PFSK-1 (cell line): ENCODE data around the gene C16orf92.

Experiments used
- FOXP2 ChIP-seq: optimal IDR thresholded peaks from 2 replicates; pipeline ENCODE3; 2011; ENCODE audit warnings: borderline replicate concordance, control low read depth, inconsistent platforms; ENCODE audit not compliant: insufficient read depth; ENCODE audit errors: extremely low read length, extremely low read depth
- POLR2AphosphoS5 ChIP-seq: IDR thresholded peaks from 2 replicates; pipeline ENCODE4 v1.6.1; 2012; ENCODE audit warnings: low read depth, mild to moderate bottlenecking, control low read depth, low read length, moderate library complexity
- SIN3A ChIP-seq: IDR thresholded peaks from 2 replicates; pipeline ENCODE4 v1.6.1; 2012; ENCODE audit warnings: mild to moderate bottlenecking, low read length, moderate library complexity, borderline replicate concordance; ENCODE audit not compliant: insufficient read depth
- TAF1 ChIP-seq: IDR thresholded peaks from 2 replicates; pipeline ENCODE4 v1.6.1; 2012; ENCODE audit warnings: low read length, control low read depth, borderline replicate concordance; ENCODE audit not compliant: insufficient read depth
- TF ChIP-seq, protein P1 (sequence below), 2 experiments: IDR thresholded peaks; 2 replicates each; pipeline versions ENCODE4 v1.6.1 to v1.8.0; 2011 to 2012; ENCODE audit warnings: low read depth in 2 of 2, low read length in 2 of 2, control low read depth in 1 of 2, inconsistent platforms in 1 of 2, mild to moderate bottlenecking in 1 of 2, moderate library complexity in 1 of 2; ENCODE audit not compliant: insufficient read depth in 1 of 2

GRCh38 chr16:30025574-30025973, 2.6 kb downstream of the C16orf92 start:
- no peak for TF ChIP-seq POLR2AphosphoS5
- TF ChIP-seq, protein P1, sequence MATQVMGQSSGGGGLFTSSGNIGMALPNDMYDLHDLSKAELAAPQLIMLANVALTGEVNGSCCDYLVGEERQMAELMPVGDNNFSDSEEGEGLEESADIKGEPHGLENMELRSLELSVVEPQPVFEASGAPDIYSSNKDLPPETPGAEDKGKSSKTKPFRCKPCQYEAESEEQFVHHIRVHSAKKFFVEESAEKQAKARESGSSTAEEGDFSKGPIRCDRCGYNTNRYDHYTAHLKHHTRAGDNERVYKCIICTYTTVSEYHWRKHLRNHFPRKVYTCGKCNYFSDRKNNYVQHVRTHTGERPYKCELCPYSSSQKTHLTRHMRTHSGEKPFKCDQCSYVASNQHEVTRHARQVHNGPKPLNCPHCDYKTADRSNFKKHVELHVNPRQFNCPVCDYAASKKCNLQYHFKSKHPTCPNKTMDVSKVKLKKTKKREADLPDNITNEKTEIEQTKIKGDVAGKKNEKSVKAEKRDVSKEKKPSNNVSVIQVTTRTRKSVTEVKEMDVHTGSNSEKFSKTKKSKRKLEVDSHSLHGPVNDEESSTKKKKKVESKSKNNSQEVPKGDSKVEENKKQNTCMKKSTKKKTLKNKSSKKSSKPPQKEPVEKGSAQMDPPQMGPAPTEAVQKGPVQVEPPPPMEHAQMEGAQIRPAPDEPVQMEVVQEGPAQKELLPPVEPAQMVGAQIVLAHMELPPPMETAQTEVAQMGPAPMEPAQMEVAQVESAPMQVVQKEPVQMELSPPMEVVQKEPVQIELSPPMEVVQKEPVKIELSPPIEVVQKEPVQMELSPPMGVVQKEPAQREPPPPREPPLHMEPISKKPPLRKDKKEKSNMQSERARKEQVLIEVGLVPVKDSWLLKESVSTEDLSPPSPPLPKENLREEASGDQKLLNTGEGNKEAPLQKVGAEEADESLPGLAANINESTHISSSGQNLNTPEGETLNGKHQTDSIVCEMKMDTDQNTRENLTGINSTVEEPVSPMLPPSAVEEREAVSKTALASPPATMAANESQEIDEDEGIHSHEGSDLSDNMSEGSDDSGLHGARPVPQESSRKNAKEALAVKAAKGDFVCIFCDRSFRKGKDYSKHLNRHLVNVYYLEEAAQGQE (IDR thresholded peaks at IDR 0.05; ENCODE audit: insufficient read depth in 1 of 2, low read depth in 2 of 2, low read length in 2 of 2) = no peak
- no peak for TF ChIP-seq SIN3A
- no peak for TF ChIP-seq TAF1
- no peak for TF ChIP-seq FOXP2
